ENCODE measurements around the gene EPHA10. TPM values are rescaled to one million over a fixed set of nuclear protein-coding genes. Genes with fewer than 3 reads are reported as not detected.

Gene EPHA10
- total and polyA plus RNA-seq, 9 donors: 0.04 to 0.27 (median 0.07) TPM; not detected in 4

- no peaks in the 10 kb centered on the region for H3K36me3 ChIP-seq (ENCODE audit: control insufficient read depth, insufficient read depth, low read length)
- H3K9me3 ChIP-seq (replicated peaks; ENCODE audit: control insufficient read depth, low read depth, low read length): no peaks in the 10 kb centered on the region
- 14% methylated on average over 16 of the region's 32 CpGs for WGBS (ENCODE audit: insufficient coverage)
- H3K4me1 ChIP-seq (ENCODE audit: control insufficient read depth, insufficient read depth, low read length): no peaks in the 10 kb centered on the region
- no peak for DNase-seq
- H3K27ac ChIP-seq (ENCODE audit: low read length): no peak overlapping the region
- peaks cover 18% of the 10 kb centered on the region for H3K27me3 ChIP-seq (ENCODE audit: control insufficient read depth, insufficient read depth, low read length)
- H3K4me3 ChIP-seq (ENCODE audit: low read length): no peak overlapping the region
These were observed 30.0 kb downstream of the EPHA10 start for GRCh38 chr1:37734629-37735591.

GRCh38 chr1:37732111-37732780 is 32.7 kb downstream of the EPHA10 start:
- H3K27me3 ChIP-seq (ENCODE audit: control insufficient read depth, insufficient read depth, low read length): peaks cover 19% of the 10 kb centered on the region
- no peak overlapping the region for H3K4me3 ChIP-seq (ENCODE audit: low read length)
- WGBS (ENCODE audit: insufficient coverage): 83% methylated on average over 8 of the region's 12 CpGs
- no peaks in the 10 kb centered on the region for H3K9me3 ChIP-seq (replicated peaks; ENCODE audit: control insufficient read depth, low read depth, low read length)
- H3K27ac ChIP-seq (ENCODE audit: low read length): no peak overlapping the region
- no peaks in the 10 kb centered on the region for H3K4me1 ChIP-seq (ENCODE audit: control insufficient read depth, insufficient read depth, low read length)
- H3K36me3 ChIP-seq (ENCODE audit: control insufficient read depth, insufficient read depth, low read length): no peaks in the 10 kb centered on the region
- DNase-seq: no peak

- peaks cover 26% of the 10 kb centered on the region for H3K27me3 ChIP-seq (ENCODE audit: control insufficient read depth, insufficient read depth, low read length)
These were observed 33.5 kb downstream of the EPHA10 start for GRCh38 chr1:37731312-37732019.

GRCh38 chr1:37730376-37730775 is 34.5 kb downstream of the EPHA10 start:
- DNase-seq: no peak
- Histone ChIP-seq H3K9me3 (replicated peaks; ENCODE audit: control insufficient read depth, low read depth, low read length) (no peaks in the 10 kb centered on the region), H3K4me1 (ENCODE audit: control insufficient read depth, insufficient read depth, low read length) (no peaks in the 10 kb centered on the region), H3K36me3 (ENCODE audit: control insufficient read depth, insufficient read depth, low read length) (no peaks in the 10 kb centered on the region), H3K4me3 (ENCODE audit: low read length) (no peak overlapping the region), H3K27me3 (ENCODE audit: control insufficient read depth, insufficient read depth, low read length) (peaks cover 26% of the 10 kb centered on the region), H3K27ac (ENCODE audit: low read length) (no peak overlapping the region)
- WGBS (ENCODE audit: insufficient coverage): 67% methylated on average over 1 of the region's 5 CpGs

More at GRCh38 chr1:37731312-37732019, 33.5 kb downstream of the EPHA10 start:
- 81% methylated on average over 12 of the region's 15 CpGs for WGBS (ENCODE audit: insufficient coverage)
- Histone ChIP-seq H3K9me3 (replicated peaks; ENCODE audit: control insufficient read depth, low read depth, low read length) (no peaks in the 10 kb centered on the region), H3K27ac (ENCODE audit: low read length) (no peak overlapping the region), H3K4me1 (ENCODE audit: control insufficient read depth, insufficient read depth, low read length) (no peaks in the 10 kb centered on the region), H3K4me3 (ENCODE audit: low read length) (no peak overlapping the region), H3K36me3 (ENCODE audit: control insufficient read depth, insufficient read depth, low read length) (no peaks in the 10 kb centered on the region)
- no peak for DNase-seq

- no peak overlapping the region for H3K4me3 ChIP-seq (ENCODE audit: low read length)
- no peaks in the 10 kb centered on the region for H3K9me3 ChIP-seq (replicated peaks; ENCODE audit: control insufficient read depth, low read depth, low read length)
- 70% methylated on average over 4 of the region's 4 CpGs for WGBS (ENCODE audit: insufficient coverage)
- H3K4me1 ChIP-seq (ENCODE audit: control insufficient read depth, insufficient read depth, low read length): no peaks in the 10 kb centered on the region
- no peak overlapping the region for H3K27ac ChIP-seq (ENCODE audit: low read length)
- DNase-seq: no peak
- peaks cover 17% of the 10 kb centered on the region for H3K27me3 ChIP-seq (ENCODE audit: control insufficient read depth, insufficient read depth, low read length)
- H3K36me3 ChIP-seq (ENCODE audit: control insufficient read depth, insufficient read depth, low read length): no peaks in the 10 kb centered on the region
These were observed 36.5 kb downstream of the EPHA10 start for GRCh38 chr1:37728416-37728815.

- no peak for DNase-seq
These were observed 38.0 kb downstream of the EPHA10 start for GRCh38 chr1:37726751-37727585.

GRCh38 chr1:37725851-37726613 is 38.9 kb downstream of the EPHA10 start:
- 57% methylated on average over 11 of the region's 14 CpGs for whole genome bisulfite sequencing (ENCODE audit: insufficient coverage)
- Histone ChIP-seq H3K4me1 (ENCODE audit: control insufficient read depth, insufficient read depth, low read length) (no peaks in the 10 kb centered on the region), H3K4me3 (ENCODE audit: low read length) (no peak overlapping the region), H3K36me3 (ENCODE audit: control insufficient read depth, insufficient read depth, low read length) (no peaks in the 10 kb centered on the region), H3K27ac (ENCODE audit: low read length) (no peak overlapping the region), H3K27me3 (ENCODE audit: control insufficient read depth, insufficient read depth, low read length) (peaks cover 10% of the 10 kb centered on the region), H3K9me3 (replicated peaks; ENCODE audit: control insufficient read depth, low read depth, low read length) (no peaks in the 10 kb centered on the region)
- DNase-seq: no peak

More at GRCh38 chr1:37726751-37727585, 38.0 kb downstream of the EPHA10 start:
- peaks cover 12% of the 10 kb centered on the region for H3K27me3 ChIP-seq (ENCODE audit: control insufficient read depth, insufficient read depth, low read length)
- 38% methylated on average over 14 of the region's 15 CpGs for WGBS (ENCODE audit: insufficient coverage)
- no peaks in the 10 kb centered on the region for H3K36me3 ChIP-seq (ENCODE audit: control insufficient read depth, insufficient read depth, low read length)
- H3K4me1 ChIP-seq (ENCODE audit: control insufficient read depth, insufficient read depth, low read length): no peaks in the 10 kb centered on the region
- H3K4me3 ChIP-seq (ENCODE audit: low read length): no peak overlapping the region
- no peak overlapping the region for H3K27ac ChIP-seq (ENCODE audit: low read length)
- H3K9me3 ChIP-seq (replicated peaks; ENCODE audit: control insufficient read depth, low read depth, low read length): no peaks in the 10 kb centered on the region

- H3K4me3 ChIP-seq (ENCODE audit: low read length): no peak overlapping the region
- no peaks in the 10 kb centered on the region for H3K36me3 ChIP-seq (ENCODE audit: control insufficient read depth, insufficient read depth, low read length)
- H3K9me3 ChIP-seq (replicated peaks; ENCODE audit: control insufficient read depth, low read depth, low read length): no peaks in the 10 kb centered on the region
- WGBS (ENCODE audit: insufficient coverage): 63% methylated on average over 6 of the region's 6 CpGs
- no peaks in the 10 kb centered on the region for H3K4me1 ChIP-seq (ENCODE audit: control insufficient read depth, insufficient read depth, low read length)
- DNase-seq: no peak
- H3K27me3 ChIP-seq (ENCODE audit: control insufficient read depth, insufficient read depth, low read length): peaks cover 12% of the 10 kb centered on the region
- no peak overlapping the region for H3K27ac ChIP-seq (ENCODE audit: low read length)
These were observed 40.3 kb downstream of the EPHA10 start for GRCh38 chr1:37724575-37724974.
